Small intestine (tissue), 7 donors: Measurements from ENCODE around the gene MRPS10. TPM values are rescaled to one million over a fixed set of nuclear protein-coding genes. Genes with fewer than 3 reads are reported as not detected.
"Not testable (repeated sequence)": the region's sequence is repeated elsewhere in the genome, so short reads cannot be mapped to it uniquely, and the experiment has no call there.

Experiments used
- DNase-seq, 2 donors: peaks; one replicate each; pipeline versions ENCODE4 v3.0.0 to v3.0.0-alpha.2; 2013
- FAIRE-seq: peaks from 2 replicates; lab custom pipeline; 2012; peaks lifted over from hg19 to GRCh38; lab: Jason Lieb, UNC
- H3K27ac ChIP-seq, 3 donors: one replicate each; pipeline ENCODE4 v1.5.1; 2013; ENCODE audit warnings: low read length in 2 of 3, mild to moderate bottlenecking in 2 of 3, control low read depth in 1 of 3, inconsistent platforms in 1 of 3, low read depth in 1 of 3, moderate library complexity in 1 of 3
- H3K27me3 ChIP-seq, 3 donors: one replicate each; pipeline ENCODE4 v1.6.1; 2013; ENCODE audit warnings: low read length in 3 of 3, inconsistent platforms in 1 of 3; ENCODE audit not compliant: control insufficient read depth in 3 of 3, insufficient read depth in 3 of 3
- H3K36me3 ChIP-seq, 3 donors: one replicate each; pipeline ENCODE4 v1.6.1; 2013; ENCODE audit warnings: low read length in 3 of 3, inconsistent platforms in 1 of 3, low read depth in 1 of 3, mild to moderate bottlenecking in 1 of 3, moderate library complexity in 1 of 3; ENCODE audit not compliant: control insufficient read depth in 3 of 3, insufficient read depth in 2 of 3
- H3K4me1 ChIP-seq, 3 donors: one replicate each; pipeline ENCODE4 v1.6.1; 2013; ENCODE audit warnings: low read length in 2 of 3, inconsistent platforms in 1 of 3, low read depth in 1 of 3, mild to moderate bottlenecking in 1 of 3, moderate library complexity in 1 of 3; ENCODE audit not compliant: control insufficient read depth in 3 of 3, insufficient read depth in 2 of 3
- H3K4me3 ChIP-seq, 3 donors: one replicate each; pipeline ENCODE4 v1.5.1; 2013; ENCODE audit warnings: low read length in 3 of 3, control low read depth in 1 of 3, inconsistent platforms in 1 of 3, low read depth in 1 of 3, mild to moderate bottlenecking in 1 of 3, moderate library complexity in 1 of 3
- H3K9me3 ChIP-seq, 2 donors: one replicate each; pipeline ENCODE4 v1.6.1; 2013; ENCODE audit warnings: low read depth in 1 of 2, low read length in 1 of 2; ENCODE audit not compliant: control insufficient read depth in 2 of 2, insufficient read depth in 1 of 2
- WGBS, 3 donors: extraction: QIAGEN DNeasy Blood & Tissue Kit; methylation state at CpG; one replicate each; pipeline ENCODE4 v1.1.7; 2013; 5-methylcytosine and 5-hydroxymethylcytosine counted together
- polyA plus RNA-seq, 4 donors: library from polyadenylated mRNA; stranded (reverse) in 3 of 4; unstranded in 1 of 4; fragments of 200-250 nt in 3 of 4; fragments of 120-200 nt in 1 of 4; gene quantifications; one replicate each; pipeline versions ENCODE4 v1.2.1 to v1.2.3, GENCODE V29; 2013
- donor health status: healthy with polysubstance abuse.
- donor health status: control.
- donor health status: control.
- donor health status: Bipolar disorder and iron deficiency.
- donor health status: healthy.

The MRPS10 gene
- polyA plus RNA-seq, 4 donors: 20.0 to 33.0 (median 25.6) TPM

GRCh38 chr6:42179261-42179944 lies 38.3 kb downstream of the MRPS10 start:
- Histone ChIP-seq H3K4me1 (peaks cover 0 to 10% (median 0%) of the 10 kb centered on the region in 3 donors), H3K27me3 (peaks cover 0 to 9% (median 2%) of the 10 kb centered on the region in 3 donors), H3K4me3 (no peak overlapping the region), H3K9me3 (no peaks in the 10 kb centered on the region), H3K27ac (no peak overlapping the region), H3K36me3 (no peaks in the 10 kb centered on the region)
- 86 to 93% (median 91%) methylated on average over 20 of the region's 20 CpGs for WGBS, 3 donors
- DNase-seq: no peak
- FAIRE-seq: no peak

GRCh38 chr6:42177514-42178364 lies 39.9 kb downstream of the MRPS10 start:
- Histone ChIP-seq H3K36me3 (no peaks in the 10 kb centered on the region), H3K9me3 (no peaks in the 10 kb centered on the region), H3K4me1 (peaks cover 0 to 10% (median 0%) of the 10 kb centered on the region in 3 donors), H3K27me3 (peaks cover 0 to 9% (median 2%) of the 10 kb centered on the region in 3 donors), H3K27ac (no peak overlapping the region), H3K4me3 (peak overlapping the region in 1 of 3 donors; percentile 26)
- 22 to 62% (median 58%) methylated on average over 27 of the region's 27 CpGs for WGBS, 3 donors
- peak in 1 of 2 donors; percentile 40 for DNase-seq
- no peak for FAIRE-seq

- no peaks in the 10 kb centered on the region for H3K36me3 ChIP-seq
- H3K27ac ChIP-seq: no peak overlapping the region
- peaks cover 0 to 9% (median 2%) of the 10 kb centered on the region in 3 donors for H3K27me3 ChIP-seq
- H3K9me3 ChIP-seq: no peaks in the 10 kb centered on the region
- H3K4me3 ChIP-seq: no peak overlapping the region
- H3K4me1 ChIP-seq: peaks cover 0 to 10% (median 0%) of the 10 kb centered on the region in 3 donors
- FAIRE-seq: no peak
- DNase-seq: no peak
These were observed 40.7 kb downstream of the MRPS10 start for GRCh38 chr6:42176981-42177380.

DNA sequence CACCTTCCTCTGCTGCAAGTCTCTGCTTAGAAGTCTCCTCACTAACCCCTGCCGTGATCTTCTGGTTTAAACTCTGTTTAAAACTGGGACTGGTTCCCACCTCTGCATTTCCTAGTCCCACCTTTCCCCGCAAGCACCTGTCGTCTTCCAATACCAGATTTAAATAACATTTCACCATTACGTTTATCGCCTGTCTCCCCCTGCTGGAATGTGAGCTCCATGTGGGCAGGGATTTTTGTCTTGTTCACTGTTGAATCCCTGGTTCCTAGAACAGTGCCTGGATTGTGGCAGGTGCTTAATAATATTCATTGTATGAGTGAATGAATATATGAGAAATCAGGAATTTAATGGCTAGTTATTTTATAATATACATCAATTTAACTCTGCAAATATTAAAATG lies 41.8 kb downstream of the MRPS10 start:
- Histone ChIP-seq H3K4me1 (peaks cover 0 to 10% (median 0%) of the 10 kb centered on the region in 3 donors), H3K27me3 (peaks cover 0 to 9% (median 2%) of the 10 kb centered on the region in 3 donors), H3K9me3 (no peaks in the 10 kb centered on the region), H3K36me3 (no peaks in the 10 kb centered on the region), H3K4me3 (no peak overlapping the region), H3K27ac (no peak overlapping the region)
- DNase-seq (no peak), FAIRE-seq (no peak)
- 71 to 85% (median 77%) methylated on average over 5 of the region's 5 CpGs for WGBS, 3 donors

GRCh38 chr6:42173101-42173500 lies 44.6 kb downstream of the MRPS10 start, which contains the start of gene GUCA1A:
GUCA1A (plus strand) TSS chr6:42173364; CDS start chr6:42173614, 250 bp downstream.
- H3K9me3 ChIP-seq: peaks cover 0 to 3% of the 10 kb centered on the region in 2 donors
- H3K4me3 ChIP-seq: no peak within 1 kb of the TSS
- DNase-seq (no peak), FAIRE-seq (no peak)
- no peaks in the 10 kb centered on the region for H3K36me3 ChIP-seq
- H3K27me3 ChIP-seq: peaks cover 0 to 5% (median under 1%) of the 10 kb centered on the region in 3 donors
- 81 to 93% (median 90%) methylated on average over 2 of the region's 2 CpGs for WGBS, 3 donors
- H3K27ac ChIP-seq: no peak within 1 kb of the TSS
- peaks cover 0 to 6% (median 0%) of the 10 kb centered on the region in 3 donors for H3K4me1 ChIP-seq

DNA sequence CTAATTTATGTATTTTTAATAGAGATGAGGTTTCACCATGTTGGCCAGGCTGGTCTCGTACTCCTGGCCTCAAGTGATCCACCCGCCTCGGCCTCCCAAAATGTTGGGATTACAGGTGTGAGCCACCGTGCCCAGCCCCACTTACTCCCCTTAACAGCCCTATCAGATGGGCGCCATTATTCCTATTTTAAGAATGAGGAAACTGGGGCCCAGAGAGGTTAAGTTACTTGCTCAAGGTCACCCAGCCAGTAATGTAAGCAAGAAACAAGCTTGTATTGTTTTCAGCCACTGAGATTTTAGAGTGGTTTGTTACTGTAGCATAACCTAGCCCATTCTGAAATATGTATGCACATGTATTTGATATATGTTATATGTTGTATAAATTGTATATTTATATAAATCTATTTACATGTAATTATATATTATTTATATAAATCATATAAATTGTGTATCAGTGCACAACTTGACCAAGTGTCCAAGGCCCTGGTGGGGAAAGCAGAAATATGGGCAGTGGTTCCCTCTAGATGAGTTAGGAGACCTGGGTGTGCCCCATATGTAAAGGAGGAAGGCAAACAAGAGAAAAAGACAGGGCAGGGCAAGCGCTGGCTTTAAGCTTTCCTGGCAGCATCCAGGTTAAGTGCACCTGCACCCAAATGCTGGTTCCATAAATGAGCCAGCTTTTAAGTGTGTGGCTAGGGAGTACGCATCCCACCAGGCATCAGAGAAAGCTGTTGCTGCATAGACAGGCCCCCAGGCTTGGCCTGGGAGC lies 45.7 kb downstream of the MRPS10 start:
- 68 to 85% (median 82%) methylated on average over 7 of the region's 7 CpGs for WGBS, 3 donors
- no peak overlapping the region for H3K4me3 ChIP-seq
- peaks cover 0 to 2% (median 0%) of the 10 kb centered on the region in 3 donors for H3K27me3 ChIP-seq
- H3K36me3 ChIP-seq: no peaks in the 10 kb centered on the region
- FAIRE-seq (no peak), DNase-seq (peak in 1 of 2 donors; percentile 11)
- H3K9me3 ChIP-seq: peaks cover 0 to 3% of the 10 kb centered on the region in 2 donors
- H3K27ac ChIP-seq: no peak overlapping the region
- H3K4me1 ChIP-seq: peaks cover 0 to 2% (median 0%) of the 10 kb centered on the region in 3 donors

DNA sequence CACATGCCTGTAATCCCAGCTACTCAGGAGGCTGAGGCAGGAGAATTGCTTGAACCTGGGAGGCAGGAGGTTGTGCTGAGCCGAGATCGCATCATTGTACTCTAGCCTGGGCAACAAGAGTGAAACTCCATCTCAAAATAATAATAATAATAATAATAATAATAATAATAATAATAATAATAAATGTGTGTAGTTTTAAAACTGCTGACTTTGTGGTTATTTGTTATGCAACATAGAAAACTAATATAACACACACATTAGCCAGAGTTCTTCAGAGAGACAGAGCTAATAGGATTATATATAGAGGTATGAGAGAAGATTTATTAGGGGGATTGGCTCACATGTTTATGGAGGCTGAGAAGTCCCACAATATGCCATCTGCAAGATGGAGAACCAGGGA lies 47.9 kb downstream of the MRPS10 start:
- H3K27ac ChIP-seq, H3K27me3 ChIP-seq, H3K4me3 ChIP-seq, DNase-seq, H3K4me1 ChIP-seq, FAIRE-seq, H3K36me3 ChIP-seq, H3K9me3 ChIP-seq: not testable (repeated sequence)
- 50 to 86% (median 78%) methylated on average over 2 of the region's 2 CpGs for WGBS, 3 donors

- Histone ChIP-seq H3K27me3 (peaks cover 0 to 2% (median 0%) of the 10 kb centered on the region in 3 donors), H3K4me3 (no peak overlapping the region), H3K36me3 (no peaks in the 10 kb centered on the region), H3K9me3 (peaks cover 0 to 3% of the 10 kb centered on the region in 2 donors), H3K4me1 (peaks cover 0 to 6% (median 0%) of the 10 kb centered on the region in 3 donors), H3K27ac (no peak overlapping the region)
- DNase-seq: no peak
- WGBS, 3 donors: 68 to 85% (median 83%) methylated on average over 6 of the region's 6 CpGs
- FAIRE-seq: no peak
These were observed 49.0 kb downstream of the MRPS10 start for GRCh38 chr6:42168650-42169049.
